8988T (cell line): Measurements from ENCODE around the gene PRDM13.
"Not testable (repeated sequence)": the region's sequence is repeated elsewhere in the genome, so short reads cannot be mapped to it uniquely, and the experiment has no call there.

Experiments
- DNase-seq: peaks from one replicate; pipeline ENCODE4 v3.0.0; 2011

The PRDM13 gene

DNA sequence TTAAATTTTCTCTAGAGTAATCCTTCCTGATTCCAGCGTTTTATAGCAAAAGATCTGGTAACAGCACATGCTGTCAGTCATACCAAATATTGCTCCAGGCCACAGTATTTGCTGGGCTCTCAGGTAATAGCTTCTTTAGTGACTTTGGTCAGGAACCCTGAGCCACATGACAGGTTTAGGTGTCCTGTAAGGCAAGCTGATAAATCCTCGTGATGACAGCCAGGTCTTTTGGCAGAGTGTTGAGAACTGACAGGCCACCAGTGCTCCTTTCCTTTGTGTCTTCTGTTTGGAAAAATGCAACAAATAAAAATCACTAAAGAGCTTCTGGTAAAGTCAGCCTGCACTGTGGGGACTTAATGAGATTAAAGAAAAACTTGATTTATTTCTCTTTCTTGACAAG lies 34.6 kb downstream of the PRDM13 start:
- DNase-seq = no peak

DNA sequence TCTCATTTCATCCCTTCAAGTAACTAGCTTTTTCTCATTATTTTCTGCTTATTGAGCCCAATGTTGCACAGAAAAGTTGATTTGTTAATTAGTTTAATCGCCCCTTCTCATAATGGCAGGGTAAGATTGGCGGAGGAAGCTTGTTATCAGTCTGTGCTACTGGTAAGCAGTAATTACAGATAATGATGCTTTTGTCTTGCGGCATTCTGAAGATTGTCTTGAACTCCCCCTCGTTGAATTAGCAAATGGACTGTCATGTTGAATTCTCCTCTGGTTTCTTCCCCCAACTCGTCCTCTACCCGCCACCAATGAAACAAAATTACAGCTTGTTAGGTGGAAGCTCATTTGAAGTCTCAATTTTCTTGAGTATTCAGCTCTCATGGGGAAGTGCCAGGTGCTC lies 39.4 kb downstream of the PRDM13 start:
- DNase-seq = no peak

GRCh38 chr6:99650091-99650571 lies 43.5 kb downstream of the PRDM13 start:
- not testable (repeated sequence) for DNase-seq

DNA sequence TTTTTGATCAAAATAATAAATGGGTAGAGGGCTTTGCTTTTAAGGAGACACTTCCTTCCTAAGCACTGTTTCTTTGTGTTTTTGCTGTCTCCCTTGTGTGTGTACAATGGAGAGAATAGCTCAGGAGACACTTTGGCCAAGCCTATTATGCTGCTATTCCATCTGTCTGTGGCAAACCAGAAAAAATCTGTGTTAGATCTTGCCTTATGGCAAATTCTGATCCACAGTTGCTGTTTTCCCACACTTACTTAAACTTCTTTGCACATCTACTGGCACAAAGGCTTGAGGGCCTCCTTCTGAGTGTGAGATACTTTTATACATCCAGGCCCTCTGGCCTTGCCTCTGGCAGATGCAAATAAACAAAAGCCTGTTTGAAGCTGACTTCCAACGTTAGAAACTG lies 53.6 kb downstream of the PRDM13 start:
- no peak for DNase-seq

GRCh38 chr6:99661870-99662269 lies 55.2 kb downstream of the PRDM13 start:
- no peak for DNase-seq

DNA sequence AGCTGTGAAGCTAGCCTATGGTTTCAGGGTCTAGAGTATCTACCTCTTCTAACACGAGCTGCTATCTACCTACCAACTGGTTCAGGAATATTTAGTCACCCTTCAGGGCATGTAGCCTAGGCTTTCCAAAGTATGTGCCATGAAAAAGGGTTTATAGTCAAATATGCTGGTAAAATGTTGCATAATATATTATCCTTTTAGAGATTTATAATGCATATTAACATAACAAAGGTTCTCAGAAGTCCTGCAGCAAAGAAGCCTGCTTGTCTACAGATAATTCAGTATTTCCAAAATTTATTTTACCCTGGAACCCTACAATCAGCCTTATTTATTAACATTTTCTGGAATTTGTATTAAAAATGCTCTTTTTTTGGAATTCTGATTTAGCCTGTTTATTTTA lies 56.0 kb downstream of the PRDM13 start:
- no peak for DNase-seq
